DMS79 (cell line): ENCODE measurements around the gene KPNA4.

Source experiments
- DNase-seq: peaks from one replicate; lab custom pipeline; 2025; lab: John Stamatoyannopoulos, UW

Gene KPNA4

GRCh38 chr3:160449636-160450598 lies 115.5 kb downstream of the KPNA4 start, which contains the start of gene TRIM59:
Gene TRIM59 (minus strand): TSS chr3:160449786. CDS start chr3:160439183, 10,603 bp downstream.
- no peak for DNase-seq

DNA sequence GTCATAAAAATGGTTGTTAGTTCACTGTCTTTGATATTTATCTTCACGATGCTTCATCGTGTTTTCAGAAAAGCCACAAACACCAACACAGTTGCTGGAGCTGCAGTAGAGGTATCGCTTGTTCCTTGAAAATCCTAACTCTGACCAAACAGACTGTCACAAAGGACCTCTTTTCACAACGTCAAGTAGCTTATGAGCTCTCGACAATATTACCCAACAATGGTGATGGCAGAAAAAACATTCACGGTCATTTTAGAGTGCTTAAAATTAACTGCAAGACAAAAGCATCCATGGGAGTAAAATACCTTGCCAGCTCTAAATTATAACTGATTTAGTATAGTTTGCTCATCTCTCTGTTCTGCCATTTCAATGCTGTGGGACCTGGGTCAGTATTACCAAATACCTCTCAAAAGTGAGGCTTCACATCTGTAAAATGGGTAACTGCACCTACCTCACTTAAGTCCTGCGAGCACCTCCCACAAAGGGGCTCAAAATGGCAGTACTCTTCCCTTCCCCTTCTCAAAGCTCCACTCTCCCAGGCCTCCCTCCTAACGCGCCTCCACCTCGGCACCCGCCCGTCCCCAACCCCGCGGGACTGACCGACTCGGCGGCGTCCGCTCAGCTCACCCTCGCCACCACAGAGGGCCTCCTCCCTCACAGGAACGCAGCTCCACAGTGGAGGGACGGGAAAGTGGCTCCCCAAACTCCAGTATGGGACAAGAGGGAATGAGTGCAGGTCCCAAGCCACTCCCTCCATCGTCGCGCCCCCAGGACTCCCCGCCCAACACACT lies 116.3 kb downstream of the KPNA4 start:
- no peak for DNase-seq

- DNase-seq = no peak
These were observed 117.8 kb downstream of the KPNA4 start for GRCh38 chr3:160447544-160447943.

- DNase-seq = no peak
These were observed 118.8 kb downstream of the KPNA4 start for GRCh38 chr3:160446522-160447056.

- no peak for DNase-seq
These were observed 119.5 kb downstream of the KPNA4 start for GRCh38 chr3:160445854-160446253.
